Left hindlimb (tissue), 1 donor: ENCODE data around the gene NPAS2.

ENCODE experiments used
- DNase-seq: peaks from one replicate; pipeline ENCODE4 v3.0.0-alpha.2; 2018

Gene NPAS2

DNA sequence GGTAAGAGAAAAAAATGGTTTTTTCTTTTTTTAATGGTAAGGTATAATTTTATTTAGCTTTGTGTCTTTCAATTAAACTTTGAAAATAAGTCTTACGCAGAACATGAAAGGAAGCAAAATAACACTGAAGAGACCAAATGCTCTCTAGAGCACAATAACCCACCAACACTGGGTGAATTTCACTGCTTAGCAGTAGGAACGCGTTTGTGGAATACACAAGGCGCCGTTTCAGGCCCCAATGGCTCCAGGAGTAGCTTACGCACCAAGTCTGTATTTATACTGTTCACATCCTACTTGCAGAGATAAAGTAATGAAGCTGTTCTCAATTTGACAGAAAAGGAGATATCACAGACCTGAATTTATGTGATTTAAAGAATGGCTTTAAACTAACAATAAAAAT is 205.6 kb downstream of the NPAS2 start:
- no peak for DNase-seq

DNA sequence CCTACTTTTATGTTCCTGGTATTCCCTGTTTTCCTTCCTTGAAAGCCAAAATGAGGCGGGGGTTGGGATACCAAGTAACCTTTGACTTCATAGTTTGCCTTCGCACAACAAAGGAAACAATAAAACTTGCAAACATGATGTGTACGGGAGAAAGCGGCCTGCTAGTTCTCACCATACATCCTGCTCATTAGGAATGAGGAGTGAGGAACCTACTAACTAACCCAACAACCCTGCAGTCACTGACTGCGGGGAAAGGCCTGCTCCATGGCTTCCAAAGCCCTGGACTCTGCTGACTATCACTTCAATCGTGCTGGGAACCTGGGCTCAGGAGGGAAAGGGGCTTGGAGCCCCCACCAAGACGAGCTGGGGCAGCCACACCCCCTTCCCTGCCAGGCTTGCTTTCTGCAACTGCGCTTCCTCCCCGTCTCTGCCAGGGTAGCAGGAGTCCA is 206.3 kb downstream of the NPAS2 start:
- no peak for DNase-seq

DNA sequence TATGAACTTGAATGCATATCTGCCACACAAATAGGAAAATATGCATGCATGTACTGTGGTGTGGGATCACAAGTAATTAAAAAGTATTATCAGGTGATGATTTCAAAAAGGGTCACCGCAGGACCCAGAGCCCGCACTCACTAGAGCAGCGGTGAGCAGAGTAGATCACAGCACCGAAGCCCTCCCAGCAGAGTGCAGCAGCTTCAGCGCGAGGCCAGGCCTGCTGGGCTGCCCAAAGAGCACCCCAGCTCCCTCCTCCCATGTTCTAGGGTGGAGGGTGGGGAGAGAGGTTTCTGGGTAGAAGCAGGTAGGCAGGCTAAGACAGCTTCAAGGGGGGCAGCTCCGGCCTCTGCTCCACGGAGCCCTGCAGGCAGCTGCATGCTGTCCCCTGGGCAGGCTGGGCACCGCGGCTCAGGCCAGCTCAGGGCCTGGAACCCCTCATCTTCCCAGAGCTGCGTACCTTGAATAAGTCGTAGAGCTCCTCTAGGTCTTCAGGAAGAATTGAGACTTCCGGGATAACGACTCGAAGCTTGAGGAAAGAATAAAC is 207.1 kb downstream of the NPAS2 start:
- DNase-seq, result no peak

DNA sequence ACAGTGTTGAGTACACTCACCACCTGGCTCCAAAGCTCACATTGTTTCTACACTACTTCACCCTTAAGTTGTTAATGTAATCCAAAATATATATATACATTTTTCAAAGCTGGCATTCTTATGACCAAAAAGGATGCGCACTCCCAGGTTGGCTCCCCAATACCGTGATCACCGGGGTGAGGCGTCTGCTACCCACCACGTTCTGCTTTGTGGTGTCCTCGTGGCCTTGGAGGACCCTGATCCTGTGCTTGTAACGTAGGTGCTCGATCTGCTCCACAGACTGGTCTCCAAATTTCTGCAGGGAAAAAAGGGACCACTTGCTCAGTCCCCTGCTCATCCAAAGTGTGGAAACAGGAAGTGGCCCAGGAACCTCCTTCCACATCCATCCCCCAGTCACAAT is 207.9 kb downstream of the NPAS2 start:
- no peak for DNase-seq

DNA sequence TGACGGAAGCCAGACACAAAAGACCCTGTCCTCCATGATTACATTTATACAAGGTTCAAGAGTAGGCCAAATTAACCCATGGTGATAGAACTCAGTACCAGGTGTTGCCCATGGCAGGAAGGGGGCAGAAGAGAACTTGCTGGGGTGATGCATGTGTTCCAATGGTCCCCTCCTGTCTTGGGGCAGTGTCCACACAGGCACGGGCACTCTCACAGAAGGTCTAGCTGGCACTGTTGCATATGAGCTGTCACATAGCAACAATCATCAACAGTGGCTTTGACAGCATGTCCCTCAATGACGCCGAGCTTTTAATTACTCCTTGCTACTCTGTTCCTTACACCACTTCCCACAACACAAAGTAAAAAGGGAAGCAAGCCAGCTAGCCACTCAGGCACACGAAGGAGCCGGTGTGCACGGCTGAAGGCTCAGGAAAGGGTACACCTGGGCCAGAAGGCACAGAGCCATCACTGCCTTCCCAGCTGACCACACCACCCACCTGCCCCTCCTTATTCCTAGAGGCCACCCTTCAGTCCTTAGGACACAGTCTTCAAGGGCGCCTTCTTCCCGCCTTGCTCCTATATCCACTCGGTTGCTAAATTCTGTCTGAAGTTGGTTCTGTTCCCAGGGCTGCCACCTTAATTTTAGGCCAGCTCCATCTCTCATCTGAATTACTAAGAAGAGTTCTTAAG is 211.1 kb downstream of the NPAS2 start:
- no peak for DNase-seq

DNA sequence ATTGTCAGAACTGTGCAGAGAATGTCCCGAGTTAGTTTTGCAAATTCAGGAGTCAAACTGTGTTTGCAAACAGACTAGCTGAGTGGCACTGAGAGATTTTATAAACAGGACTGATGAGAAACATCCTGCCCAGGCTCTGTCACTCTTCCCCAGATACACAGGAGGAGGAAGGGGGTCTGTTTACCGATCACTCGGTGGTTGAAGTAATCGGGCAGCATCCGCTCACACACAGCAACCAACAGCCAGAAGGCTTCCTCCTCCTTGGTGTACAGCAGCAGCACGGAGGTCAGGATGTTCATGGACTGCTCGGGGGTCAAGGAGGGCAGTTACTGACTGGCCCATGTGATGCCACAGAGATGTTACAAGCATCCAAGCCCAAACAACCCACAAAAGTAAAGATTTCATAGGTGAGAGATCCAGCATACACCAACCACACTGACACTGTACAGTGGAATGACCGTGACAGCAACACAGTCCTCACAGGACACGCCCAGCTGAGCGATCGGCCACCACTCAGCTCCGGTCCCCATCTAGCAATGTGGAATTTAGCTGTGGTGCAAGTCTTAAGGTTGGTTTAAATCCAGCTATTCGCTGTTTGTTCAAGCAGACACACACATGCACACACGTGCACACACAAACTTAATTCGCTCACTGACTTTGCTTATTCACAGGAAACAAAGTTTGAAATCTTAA is 212.3 kb downstream of the NPAS2 start:
- DNase-seq, result no peak

DNA sequence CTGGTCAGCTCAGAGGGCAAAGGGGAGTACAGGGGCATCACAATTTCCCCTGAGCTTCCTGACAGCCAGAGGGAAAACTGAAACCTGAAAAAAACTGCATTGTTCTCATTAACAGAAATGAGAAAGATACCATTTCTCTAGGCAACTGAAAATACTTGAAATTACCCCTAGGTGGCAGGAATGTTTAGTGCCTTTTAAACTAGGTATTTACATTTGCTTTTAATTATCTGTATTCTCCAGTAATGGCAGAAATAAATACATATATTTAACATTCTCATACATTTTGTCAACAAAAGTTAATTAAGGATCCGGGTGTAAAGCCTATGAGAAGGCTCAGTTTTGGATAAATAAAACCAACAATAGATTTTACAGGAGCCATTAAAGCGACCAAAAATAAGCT is 216.6 kb downstream of the NPAS2 start:
- no peak for DNase-seq

DNA sequence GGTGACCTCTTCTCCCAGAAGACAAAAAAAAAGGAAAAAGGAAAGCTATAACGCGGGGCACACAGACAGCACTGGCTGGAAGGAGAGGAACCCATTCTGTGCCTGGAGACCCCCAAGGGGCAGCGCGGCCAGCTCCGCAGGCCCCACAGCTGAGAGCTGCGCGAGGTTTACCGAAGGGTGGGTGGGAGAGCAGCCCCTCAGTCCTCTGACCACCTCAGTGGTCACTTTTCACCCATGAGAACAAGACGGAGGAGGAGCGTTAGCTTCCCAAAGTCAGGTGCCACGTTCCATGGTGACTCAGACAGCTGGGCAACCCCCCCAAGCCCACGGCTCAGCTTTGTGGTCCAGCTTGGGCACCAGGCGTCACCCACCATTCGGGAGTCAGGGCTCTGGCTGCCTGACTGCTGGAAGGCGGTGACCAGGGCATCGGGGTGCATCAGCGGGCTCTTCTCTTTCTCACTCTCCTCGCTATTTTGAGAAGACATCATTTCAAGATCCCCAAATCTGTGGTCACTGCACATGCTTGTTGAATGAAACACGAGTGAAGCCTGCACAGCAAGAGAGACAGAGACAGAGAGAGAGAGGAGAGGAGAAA is 217.3 kb downstream of the NPAS2 start:
- no peak for DNase-seq

DNA sequence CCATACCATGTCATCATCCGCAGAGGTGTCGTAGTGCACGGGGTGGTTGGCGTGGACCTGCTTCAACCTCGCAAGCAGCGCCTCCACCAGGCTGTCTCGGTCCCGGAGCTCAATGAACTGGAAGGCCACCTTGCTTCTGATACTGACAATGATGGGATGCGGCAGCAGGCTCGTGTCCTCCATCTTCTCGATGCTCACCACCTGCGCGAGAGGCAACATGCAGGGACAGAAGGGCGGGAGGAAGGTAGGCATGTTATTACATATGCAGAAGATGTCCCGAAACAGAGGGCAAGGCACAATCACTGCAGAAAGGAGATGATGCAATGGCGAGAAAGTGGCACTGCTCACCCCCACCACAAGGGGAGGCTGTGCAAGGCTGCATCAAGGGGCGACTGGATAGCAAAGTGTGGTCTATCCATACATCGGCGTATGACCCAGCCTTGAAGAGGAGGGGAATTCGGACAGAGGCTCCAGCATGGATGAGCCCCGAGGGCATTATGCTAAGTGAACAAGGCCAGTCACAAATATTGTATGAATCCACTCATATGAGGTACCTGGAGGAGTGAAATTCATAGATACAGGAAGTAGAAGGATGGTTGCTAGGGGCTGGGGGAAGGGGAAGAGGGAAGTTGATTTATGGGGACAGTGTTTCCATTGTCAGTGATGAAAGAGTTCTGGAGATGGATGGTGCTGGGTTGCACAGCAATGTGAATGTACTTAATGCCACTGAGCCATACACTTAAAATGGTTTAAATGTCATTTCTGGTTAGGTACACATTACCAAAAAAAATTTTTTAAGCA is 218.7 kb downstream of the NPAS2 start:
- DNase-seq, result no peak

DNA sequence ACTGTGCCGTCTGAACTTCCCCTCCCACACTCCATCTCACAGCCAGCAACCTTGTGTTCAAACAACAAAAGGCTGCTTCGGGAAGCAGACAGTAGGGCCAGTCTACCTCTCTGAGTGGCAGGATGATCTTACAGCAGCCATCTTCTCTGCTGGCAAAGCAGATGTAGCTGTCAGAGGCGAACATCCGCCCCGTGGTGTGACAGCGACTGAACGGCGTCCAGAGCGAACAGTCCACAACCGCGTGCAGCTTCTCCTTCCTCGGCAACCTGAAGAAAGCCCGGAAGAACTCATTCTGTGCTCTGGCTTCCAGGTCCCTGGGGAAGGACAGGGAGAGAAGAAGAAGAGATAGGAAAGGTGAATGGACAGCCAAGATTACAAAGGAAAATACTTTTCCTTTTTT is 220.1 kb downstream of the NPAS2 start:
- DNase-seq, result no peak

DNA sequence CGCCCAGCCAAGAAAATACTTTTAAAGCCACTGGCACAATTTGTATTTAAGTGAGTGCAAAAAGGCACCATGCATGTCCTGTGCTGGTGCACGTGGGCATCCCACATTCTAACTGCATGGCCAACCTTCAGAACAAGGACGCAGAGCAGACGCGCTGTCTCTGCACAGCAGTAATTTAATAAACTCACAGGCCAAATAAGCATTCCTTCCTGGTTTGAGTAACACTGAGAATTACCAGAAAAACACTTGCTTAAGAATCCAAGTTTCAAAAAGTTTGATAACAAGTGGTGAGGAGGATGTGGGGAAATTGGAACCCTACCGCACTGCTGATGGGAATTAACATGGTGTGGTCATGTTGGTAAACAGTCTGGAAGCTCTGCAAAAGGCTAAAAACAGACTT is 220.8 kb downstream of the NPAS2 start:
- no peak for DNase-seq

DNA sequence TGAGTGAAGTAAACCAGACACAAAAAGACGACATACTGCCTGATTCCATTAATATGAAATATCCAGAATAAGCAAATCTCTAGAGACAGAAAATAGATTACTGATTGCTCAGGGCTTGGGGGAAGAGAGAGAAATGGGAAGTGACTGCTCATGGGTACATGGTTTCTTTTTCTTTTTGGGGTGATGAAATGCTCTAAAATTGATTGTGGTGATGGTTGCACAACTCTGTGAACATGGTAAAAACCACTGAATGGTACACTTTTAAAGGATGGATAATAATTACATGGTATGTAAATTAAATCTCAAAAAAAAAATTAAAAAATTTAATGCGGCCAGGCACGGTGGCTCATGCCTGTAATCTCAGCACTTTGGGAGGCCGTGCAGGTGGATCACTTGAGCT is 221.5 kb downstream of the NPAS2 start:
- DNase-seq, result no peak

DNA sequence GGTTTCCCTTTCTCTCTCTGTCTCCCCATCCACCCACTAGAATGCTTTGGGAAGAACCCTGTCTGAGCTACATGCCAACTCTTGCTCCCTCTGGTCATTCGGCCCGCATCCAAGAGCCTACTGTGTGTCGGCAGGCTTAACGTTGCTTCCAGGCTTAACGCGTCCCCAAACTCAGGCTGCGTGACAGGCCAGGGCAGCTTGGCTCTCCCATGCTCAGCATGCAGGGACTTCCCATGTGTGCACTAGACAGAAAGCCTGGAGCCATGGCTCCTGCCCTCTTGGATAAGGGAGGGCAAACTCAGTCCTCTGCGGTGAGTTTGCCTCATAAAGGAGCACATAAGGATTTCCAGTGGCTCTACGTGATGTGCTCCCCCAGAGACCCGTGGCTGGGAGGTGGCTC is 225.4 kb downstream of the NPAS2 start:
- DNase-seq, result no peak
